Osteoblast (primary cell): ENCODE data around the gene RAVER2. TPM values are rescaled to one million over a fixed set of nuclear protein-coding genes. Genes with fewer than 3 reads are reported as not detected.
A peak's percentile ranks its signal among the peaks of the same experiment; 100 is the strongest.

ENCODE experiments used
- DNase-seq: peaks from one replicate; pipeline ENCODE4 v3.0.0; 2011; ENCODE audit warnings: low spot score, mixed read lengths; ENCODE audit not compliant: insufficient read length; ENCODE audit errors: missing footprints
- H2AFZ ChIP-seq: 2 replicates; pipeline ENCODE4 v1.6.0; 2011; ENCODE audit warnings: mild to moderate bottlenecking, low read length
- H3K27ac ChIP-seq: 2 replicates; pipeline ENCODE4 v1.5.1; 2011; ENCODE audit warnings: mild to moderate bottlenecking, low read depth, low read length, moderate library complexity
- H3K27me3 ChIP-seq: 2 replicates; pipeline ENCODE4 v1.6.0; 2012; ENCODE audit warnings: mild to moderate bottlenecking, control low read depth, inconsistent platforms, low read length, moderate library complexity; ENCODE audit not compliant: insufficient read depth
- H3K36me3 ChIP-seq: 2 replicates; pipeline ENCODE4 v1.5.1; 2011; ENCODE audit warnings: mild to moderate bottlenecking, low read length, control low read depth, moderate library complexity; ENCODE audit not compliant: insufficient read depth
- H3K4me1 ChIP-seq: 2 replicates; pipeline ENCODE4 v1.5.1; 2011; ENCODE audit warnings: mild to moderate bottlenecking, low read length, control low read depth, moderate library complexity; ENCODE audit not compliant: insufficient read depth
- H3K4me2 ChIP-seq: 2 replicates; pipeline ENCODE4 v1.6.0; 2011; ENCODE audit warnings: mild to moderate bottlenecking, low read length; ENCODE audit not compliant: insufficient read depth
- H3K4me3 ChIP-seq: fragments of 200-600 bp; sonication (generic); 3 replicates; pipeline ENCODE4 v1.5.1; 2012; ENCODE audit warnings: mild to moderate bottlenecking, low read length, inconsistent platforms; ENCODE audit not compliant: insufficient read depth
- H3K79me2 ChIP-seq: 2 replicates; pipeline ENCODE4 v1.6.0; 2012; ENCODE audit warnings: mild to moderate bottlenecking, low read length, control low read depth, inconsistent platforms; ENCODE audit not compliant: insufficient read depth
- H3K9me3 ChIP-seq: 2 replicates; pipeline ENCODE4 v1.5.1; 2011; ENCODE audit warnings: low read depth, low read length, control low read depth
- H4K20me1 ChIP-seq: 2 replicates; pipeline ENCODE4 v1.6.0; 2012; ENCODE audit warnings: mild to moderate bottlenecking, low read length, control low read depth; ENCODE audit not compliant: insufficient read depth
- total RNA-seq: library from RNA; depleted of rRNA; stranded (reverse); fragments of >200 nt; gene quantifications from 2 replicates; pipeline ENCODE4 v1.2.3, GENCODE V29; 2012
- TF ChIP-seq, protein P1 (sequence below): IDR thresholded peaks from 2 replicates; pipeline ENCODE4 v1.5.1; 2011; ENCODE audit warnings: mild to moderate bottlenecking, low read depth, low read length, moderate library complexity; ENCODE audit errors: extremely low read depth

RAVER2 gene, protein sequence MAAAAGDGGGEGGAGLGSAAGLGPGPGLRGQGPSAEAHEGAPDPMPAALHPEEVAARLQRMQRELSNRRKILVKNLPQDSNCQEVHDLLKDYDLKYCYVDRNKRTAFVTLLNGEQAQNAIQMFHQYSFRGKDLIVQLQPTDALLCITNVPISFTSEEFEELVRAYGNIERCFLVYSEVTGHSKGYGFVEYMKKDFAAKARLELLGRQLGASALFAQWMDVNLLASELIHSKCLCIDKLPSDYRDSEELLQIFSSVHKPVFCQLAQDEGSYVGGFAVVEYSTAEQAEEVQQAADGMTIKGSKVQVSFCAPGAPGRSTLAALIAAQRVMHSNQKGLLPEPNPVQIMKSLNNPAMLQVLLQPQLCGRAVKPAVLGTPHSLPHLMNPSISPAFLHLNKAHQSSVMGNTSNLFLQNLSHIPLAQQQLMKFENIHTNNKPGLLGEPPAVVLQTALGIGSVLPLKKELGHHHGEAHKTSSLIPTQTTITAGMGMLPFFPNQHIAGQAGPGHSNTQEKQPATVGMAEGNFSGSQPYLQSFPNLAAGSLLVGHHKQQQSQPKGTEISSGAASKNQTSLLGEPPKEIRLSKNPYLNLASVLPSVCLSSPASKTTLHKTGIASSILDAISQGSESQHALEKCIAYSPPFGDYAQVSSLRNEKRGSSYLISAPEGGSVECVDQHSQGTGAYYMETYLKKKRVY
- total RNA-seq: 16.5 and 17.4 TPM in 2 replicates

- DNase-seq: peak; percentile 95
- no peaks in the 10 kb centered on the region for H3K27me3 ChIP-seq
- H3K4me3 ChIP-seq: peak within 1 kb of the TSS; percentile 80
- H2AFZ ChIP-seq: peak within 1 kb of the TSS; percentile 85
- peaks cover 5% of the 10 kb centered on the region for H3K4me1 ChIP-seq
- TF ChIP-seq, protein P1, sequence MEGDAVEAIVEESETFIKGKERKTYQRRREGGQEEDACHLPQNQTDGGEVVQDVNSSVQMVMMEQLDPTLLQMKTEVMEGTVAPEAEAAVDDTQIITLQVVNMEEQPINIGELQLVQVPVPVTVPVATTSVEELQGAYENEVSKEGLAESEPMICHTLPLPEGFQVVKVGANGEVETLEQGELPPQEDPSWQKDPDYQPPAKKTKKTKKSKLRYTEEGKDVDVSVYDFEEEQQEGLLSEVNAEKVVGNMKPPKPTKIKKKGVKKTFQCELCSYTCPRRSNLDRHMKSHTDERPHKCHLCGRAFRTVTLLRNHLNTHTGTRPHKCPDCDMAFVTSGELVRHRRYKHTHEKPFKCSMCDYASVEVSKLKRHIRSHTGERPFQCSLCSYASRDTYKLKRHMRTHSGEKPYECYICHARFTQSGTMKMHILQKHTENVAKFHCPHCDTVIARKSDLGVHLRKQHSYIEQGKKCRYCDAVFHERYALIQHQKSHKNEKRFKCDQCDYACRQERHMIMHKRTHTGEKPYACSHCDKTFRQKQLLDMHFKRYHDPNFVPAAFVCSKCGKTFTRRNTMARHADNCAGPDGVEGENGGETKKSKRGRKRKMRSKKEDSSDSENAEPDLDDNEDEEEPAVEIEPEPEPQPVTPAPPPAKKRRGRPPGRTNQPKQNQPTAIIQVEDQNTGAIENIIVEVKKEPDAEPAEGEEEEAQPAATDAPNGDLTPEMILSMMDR: peak; percentile 31
- no peaks in the 10 kb centered on the region for H3K36me3 ChIP-seq
- H4K20me1 ChIP-seq: no peaks in the 10 kb centered on the region
- no peak within 1 kb of the TSS for H3K27ac ChIP-seq
- no peaks in the 10 kb centered on the region for H3K79me2 ChIP-seq
- H3K4me2 ChIP-seq: peak within 1 kb of the TSS; percentile 91
- no peaks in the 10 kb centered on the region for H3K9me3 ChIP-seq
Observed at GRCh38 chr1:64744492-64745180, at the start of gene RAVER2. RAVER2 (plus strand) TSS chr1:64745075; CDS start chr1:64745173, 98 bp downstream.

DNA sequence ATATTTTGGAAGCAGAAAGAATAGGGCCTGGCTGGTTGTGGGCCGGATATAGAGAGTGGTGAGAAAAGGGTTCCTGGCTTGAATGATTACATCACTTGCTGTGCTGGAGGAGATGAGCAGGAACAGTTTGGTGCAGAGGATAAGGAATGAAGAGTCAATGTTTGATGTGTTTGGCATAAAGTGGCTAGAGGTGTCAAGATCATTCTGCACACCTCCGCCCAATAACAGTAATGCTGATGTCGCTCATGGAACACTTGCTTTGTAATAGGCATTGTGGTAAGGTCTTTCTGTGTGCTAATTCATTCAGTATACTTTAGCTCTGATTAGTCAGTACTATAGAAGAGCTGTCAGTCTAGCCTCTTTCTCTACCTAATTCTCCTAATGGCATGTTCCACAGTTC is 48.0 kb upstream of the RAVER2 start:
- Histone ChIP-seq H3K79me2 (no peaks in the 10 kb centered on the region), H3K9me3 (no peaks in the 10 kb centered on the region), H3K27me3 (no peaks in the 10 kb centered on the region), H2AFZ (no peak overlapping the region), H3K4me1 (no peaks in the 10 kb centered on the region), H3K4me2 (no peak overlapping the region), H3K36me3 (no peaks in the 10 kb centered on the region), H3K4me3 (no peak overlapping the region), H4K20me1 (no peaks in the 10 kb centered on the region), H3K27ac (no peak overlapping the region)
- no peak for DNase-seq
- TF ChIP-seq, protein P1: no peak

DNA sequence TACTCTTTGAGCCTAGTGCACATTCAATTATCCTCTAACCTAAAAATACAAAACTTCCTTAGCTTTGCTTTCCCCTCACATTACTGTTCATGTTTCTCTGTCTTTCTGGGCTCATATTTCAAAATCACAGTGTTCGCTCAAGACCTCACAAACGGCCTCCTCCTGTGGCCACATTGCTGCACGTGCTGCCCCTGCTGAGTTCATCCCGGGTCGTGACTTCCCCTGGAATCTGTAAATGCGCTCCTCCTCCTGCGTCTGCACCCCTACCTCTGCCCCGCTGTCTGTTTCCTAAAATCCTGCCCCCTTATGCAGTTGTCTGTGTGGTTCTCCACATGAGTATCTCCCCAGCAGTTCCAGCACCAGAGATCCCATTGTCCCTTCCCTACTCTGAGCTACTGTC is 45.5 kb upstream of the RAVER2 start:
- no peak overlapping the region for H3K4me2 ChIP-seq
- no peaks in the 10 kb centered on the region for H3K36me3 ChIP-seq
- H3K27ac ChIP-seq: no peak overlapping the region
- TF ChIP-seq, protein P1: no peak
- H3K27me3 ChIP-seq: no peaks in the 10 kb centered on the region
- H3K9me3 ChIP-seq: no peaks in the 10 kb centered on the region
- H3K4me1 ChIP-seq: no peaks in the 10 kb centered on the region
- H3K4me3 ChIP-seq: no peak overlapping the region
- no peak overlapping the region for H2AFZ ChIP-seq
- no peak for DNase-seq
- no peaks in the 10 kb centered on the region for H4K20me1 ChIP-seq
- H3K79me2 ChIP-seq: no peaks in the 10 kb centered on the region
